ENCODE measurements around the gene CAMSAP1.

CAMSAP1 gene

GRCh38 chr9:135827866-135828580 is 79.3 kb downstream of the CAMSAP1 start:
- Histone ChIP-seq H2AFZ (ENCODE audit: low read depth, low read length) (no peak overlapping the region), H3K36me3 (replicated peaks; ENCODE audit: low read depth, low read length) (no peaks in the 10 kb centered on the region), H4K20me1 (ENCODE audit: insufficient read depth, low read length) (no peaks in the 10 kb centered on the region), H3K9ac (ENCODE audit: low read length) (no peak overlapping the region), H3K79me2 (ENCODE audit: low read length) (no peaks in the 10 kb centered on the region), H3K9me3 (ENCODE audit: insufficient read depth, low read length) (no peaks in the 10 kb centered on the region), H3K4me2 (ENCODE audit: low read length) (no peak overlapping the region), H3K4me3 (ENCODE audit: low read length) (no peak overlapping the region), H3K27me3 (ENCODE audit: low read depth, low read length) (no peaks in the 10 kb centered on the region), H3K27ac (ENCODE audit: low read length) (no peak overlapping the region), H3K4me1 (ENCODE audit: low read length) (no peaks in the 10 kb centered on the region)
- TF ChIP-seq CTCF (IDR thresholded peaks at IDR 0.05; ENCODE audit: low read depth, low read length) (no peak), EZH2phosphoT487 (IDR thresholded peaks at IDR 0.05; ENCODE audit: low read depth) (no peak)

GRCh38 chr9:135827301-135827700 is 80.0 kb downstream of the CAMSAP1 start:
- H3K27ac ChIP-seq (ENCODE audit: low read length), result no peak overlapping the region
- H3K79me2 ChIP-seq (ENCODE audit: low read length), result no peaks in the 10 kb centered on the region
- H3K9ac ChIP-seq (ENCODE audit: low read length), result no peak overlapping the region
- no peaks in the 10 kb centered on the region for H4K20me1 ChIP-seq (ENCODE audit: insufficient read depth, low read length)
- no peaks in the 10 kb centered on the region for H3K36me3 ChIP-seq (replicated peaks; ENCODE audit: low read depth, low read length)
- no peak overlapping the region for H2AFZ ChIP-seq (ENCODE audit: low read depth, low read length)
- no peaks in the 10 kb centered on the region for H3K4me1 ChIP-seq (ENCODE audit: low read length)
- no peak overlapping the region for H3K4me3 ChIP-seq (ENCODE audit: low read length)
- no peaks in the 10 kb centered on the region for H3K27me3 ChIP-seq (ENCODE audit: low read depth, low read length)
- H3K9me3 ChIP-seq (ENCODE audit: insufficient read depth, low read length), result no peaks in the 10 kb centered on the region
- TF ChIP-seq EZH2phosphoT487 (IDR thresholded peaks at IDR 0.05; ENCODE audit: low read depth), result no peak
- no peak for TF ChIP-seq CTCF (IDR thresholded peaks at IDR 0.05; ENCODE audit: low read depth, low read length)
- H3K4me2 ChIP-seq (ENCODE audit: low read length), result no peak overlapping the region

GRCh38 chr9:135826188-135826545 is 81.2 kb downstream of the CAMSAP1 start:
- no peaks in the 10 kb centered on the region for H3K36me3 ChIP-seq (replicated peaks; ENCODE audit: low read depth, low read length)

More at GRCh38 chr9:135826188-135826545, 81.2 kb downstream of the CAMSAP1 start:
- no peak overlapping the region for H3K4me3 ChIP-seq (ENCODE audit: low read length)
- no peaks in the 10 kb centered on the region for H4K20me1 ChIP-seq (ENCODE audit: insufficient read depth, low read length)
- H3K9me3 ChIP-seq (ENCODE audit: insufficient read depth, low read length), result no peaks in the 10 kb centered on the region
- no peak overlapping the region for H2AFZ ChIP-seq (ENCODE audit: low read depth, low read length)
- no peaks in the 10 kb centered on the region for H3K27me3 ChIP-seq (ENCODE audit: low read depth, low read length)
- H3K9ac ChIP-seq (ENCODE audit: low read length), result no peak overlapping the region
- H3K4me2 ChIP-seq (ENCODE audit: low read length), result no peak overlapping the region
- TF ChIP-seq EZH2phosphoT487 (IDR thresholded peaks at IDR 0.05; ENCODE audit: low read depth), result no peak
- no peak for TF ChIP-seq CTCF (IDR thresholded peaks at IDR 0.05; ENCODE audit: low read depth, low read length)
- no peaks in the 10 kb centered on the region for H3K79me2 ChIP-seq (ENCODE audit: low read length)
- H3K4me1 ChIP-seq (ENCODE audit: low read length), result no peaks in the 10 kb centered on the region
- no peak overlapping the region for H3K27ac ChIP-seq (ENCODE audit: low read length)

Data from OCI-LY3 (cell line).